Tibial nerve (tissue), 4 donors: Measurements from ENCODE around the gene ACTL6A.

Source experiments
- EP300 ChIP-seq, 2 donors: sonication (generic); formaldehyde crosslinking; IDR thresholded peaks; one replicate each; pipeline ENCODE4 v1.6.1; 2017; ENCODE audit warnings: antibody characterized with exemption in 2 of 2, mild to moderate bottlenecking in 1 of 2
- POLR2A ChIP-seq, 2 donors: fragments of 450-650 bp; IDR thresholded peaks; one replicate each; pipeline ENCODE4 v1.6.1; 2017; ENCODE audit warnings: antibody characterized with exemption in 2 of 2, mild to moderate bottlenecking in 2 of 2, moderate library complexity in 2 of 2
- TF ChIP-seq, protein P1 (sequence below), 5 experiments: fragments of 200-600 bp in 3 of 5; fragments of 450-650 bp in 2 of 5; sonication (generic) in 3 of 5; IDR thresholded peaks; one replicate each; pipeline ENCODE4 v1.5.1; 2016 to 2019; ENCODE audit warnings: antibody characterized with exemption in 5 of 5, mild to moderate bottlenecking in 3 of 5, moderate library complexity in 2 of 5

DNA sequence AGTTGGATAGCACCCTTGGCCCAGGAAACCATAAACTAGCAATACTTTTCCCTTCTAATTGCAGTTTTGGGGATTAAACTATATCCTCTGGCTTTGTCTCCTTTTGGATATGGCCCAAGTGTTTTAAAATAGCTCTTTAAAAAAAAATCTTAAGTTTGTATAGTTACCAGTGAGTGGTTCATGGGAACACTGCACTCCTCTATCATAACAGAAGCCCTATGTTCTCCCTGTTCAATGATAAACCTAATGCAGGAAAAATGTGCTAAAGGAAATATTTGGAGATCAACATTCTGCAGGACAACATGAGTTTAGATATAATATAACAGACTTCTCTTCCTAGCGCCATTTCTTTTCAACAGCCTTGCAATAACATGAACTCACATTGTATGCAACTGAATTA, 28.6 kb downstream of the ACTL6A start:
- TF ChIP-seq, protein P1, sequence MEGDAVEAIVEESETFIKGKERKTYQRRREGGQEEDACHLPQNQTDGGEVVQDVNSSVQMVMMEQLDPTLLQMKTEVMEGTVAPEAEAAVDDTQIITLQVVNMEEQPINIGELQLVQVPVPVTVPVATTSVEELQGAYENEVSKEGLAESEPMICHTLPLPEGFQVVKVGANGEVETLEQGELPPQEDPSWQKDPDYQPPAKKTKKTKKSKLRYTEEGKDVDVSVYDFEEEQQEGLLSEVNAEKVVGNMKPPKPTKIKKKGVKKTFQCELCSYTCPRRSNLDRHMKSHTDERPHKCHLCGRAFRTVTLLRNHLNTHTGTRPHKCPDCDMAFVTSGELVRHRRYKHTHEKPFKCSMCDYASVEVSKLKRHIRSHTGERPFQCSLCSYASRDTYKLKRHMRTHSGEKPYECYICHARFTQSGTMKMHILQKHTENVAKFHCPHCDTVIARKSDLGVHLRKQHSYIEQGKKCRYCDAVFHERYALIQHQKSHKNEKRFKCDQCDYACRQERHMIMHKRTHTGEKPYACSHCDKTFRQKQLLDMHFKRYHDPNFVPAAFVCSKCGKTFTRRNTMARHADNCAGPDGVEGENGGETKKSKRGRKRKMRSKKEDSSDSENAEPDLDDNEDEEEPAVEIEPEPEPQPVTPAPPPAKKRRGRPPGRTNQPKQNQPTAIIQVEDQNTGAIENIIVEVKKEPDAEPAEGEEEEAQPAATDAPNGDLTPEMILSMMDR (IDR thresholded peaks at IDR 0.05) = no peak
- TF ChIP-seq EP300 (IDR thresholded peaks at IDR 0.05) (no peak), POLR2A (IDR thresholded peaks at IDR 0.05) (no peak)
